Body of pancreas (tissue), 4 donors: ENCODE data around the gene SBNO2.

Experiments
- CTCF ChIP-seq, 7 experiments: fragments of 450-650 bp in 4 of 7; fragments of 200-600 bp in 3 of 7; sonication (generic) in 3 of 7; IDR thresholded peaks; one replicate each; pipeline ENCODE4 v1.5.1; 2016 to 2019; ENCODE audit warnings: antibody characterized with exemption in 7 of 7
- POLR2A ChIP-seq, 3 donors: fragments of 450-650 bp; IDR thresholded peaks; one replicate each; pipeline ENCODE4 v1.6.1; 2016; ENCODE audit warnings: antibody characterized with exemption in 3 of 3, mild to moderate bottlenecking in 2 of 3

GRCh38 chr19:1060689-1061088 lies 113.4 kb downstream of the SBNO2 start:
- TF ChIP-seq CTCF (IDR thresholded peaks at IDR 0.05) (no peak), POLR2A (IDR thresholded peaks at IDR 0.05) (no peak)
